Fibroblast of villous mesenchyme (primary cell): ENCODE data around the gene NECTIN1. TPM values are rescaled to one million over a fixed set of nuclear protein-coding genes. Genes with fewer than 3 reads are reported as not detected.

Experiments
- DNase-seq: peaks from one replicate; pipeline ENCODE4 v3.0.0-alpha.2; 2010; ENCODE audit warnings: low read depth
- H3K4me3 ChIP-seq: 2 replicates; pipeline ENCODE4 v1.5.1; 2011; ENCODE audit warnings: low read depth, mild to moderate bottlenecking, low read length
- total RNA-seq: library from RNA; depleted of rRNA; stranded (reverse); fragments of >200 nt; gene quantifications from 2 replicates; pipeline ENCODE4 v1.2.3, GENCODE V29; 2012
- TF ChIP-seq, protein P1 (sequence below): IDR thresholded peaks from 2 replicates; pipeline ENCODE4 v1.5.1; 2012; ENCODE audit warnings: low read depth, mild to moderate bottlenecking, low read length; ENCODE audit not compliant: insufficient read depth

NECTIN1 gene
- total RNA-seq, 1 donor: 3.9 TPM

DNA sequence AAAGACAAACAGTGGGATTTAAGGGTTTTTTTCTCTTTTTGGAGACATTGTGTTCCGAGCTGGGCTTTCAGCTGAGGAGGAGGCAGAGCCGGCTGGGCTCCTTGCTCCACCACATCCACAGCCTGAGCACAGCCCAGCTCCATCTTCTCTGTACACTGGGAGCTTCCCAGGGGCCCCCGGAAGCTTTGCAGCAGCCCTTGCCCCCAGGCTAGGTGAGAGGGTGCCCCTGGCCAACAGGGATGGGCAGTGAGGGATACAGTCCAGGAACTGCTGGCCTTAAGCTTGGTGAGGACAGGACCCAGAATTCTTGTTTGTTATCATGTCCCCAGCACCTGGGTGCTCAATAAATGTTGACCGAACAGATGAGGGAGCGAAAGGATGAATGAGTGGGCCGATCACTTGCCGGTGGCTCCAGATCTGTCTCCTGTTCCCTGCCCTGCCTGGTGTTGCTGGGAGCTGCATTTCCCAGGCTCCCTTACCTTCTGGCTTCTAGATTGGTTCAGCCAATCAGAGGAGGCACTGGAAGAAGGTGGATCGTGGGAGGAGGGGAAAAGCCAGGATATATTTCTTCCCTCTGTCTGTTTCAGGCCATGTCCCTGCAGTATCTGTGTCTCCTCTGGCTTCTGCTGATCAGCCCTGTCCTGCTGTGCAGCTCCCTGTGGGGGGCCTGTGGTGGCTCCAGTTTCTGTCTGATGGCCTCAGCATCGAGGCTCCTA lies 26.5 kb upstream of the NECTIN1 start:
- DNase-seq: no peak
- TF ChIP-seq, protein P1, sequence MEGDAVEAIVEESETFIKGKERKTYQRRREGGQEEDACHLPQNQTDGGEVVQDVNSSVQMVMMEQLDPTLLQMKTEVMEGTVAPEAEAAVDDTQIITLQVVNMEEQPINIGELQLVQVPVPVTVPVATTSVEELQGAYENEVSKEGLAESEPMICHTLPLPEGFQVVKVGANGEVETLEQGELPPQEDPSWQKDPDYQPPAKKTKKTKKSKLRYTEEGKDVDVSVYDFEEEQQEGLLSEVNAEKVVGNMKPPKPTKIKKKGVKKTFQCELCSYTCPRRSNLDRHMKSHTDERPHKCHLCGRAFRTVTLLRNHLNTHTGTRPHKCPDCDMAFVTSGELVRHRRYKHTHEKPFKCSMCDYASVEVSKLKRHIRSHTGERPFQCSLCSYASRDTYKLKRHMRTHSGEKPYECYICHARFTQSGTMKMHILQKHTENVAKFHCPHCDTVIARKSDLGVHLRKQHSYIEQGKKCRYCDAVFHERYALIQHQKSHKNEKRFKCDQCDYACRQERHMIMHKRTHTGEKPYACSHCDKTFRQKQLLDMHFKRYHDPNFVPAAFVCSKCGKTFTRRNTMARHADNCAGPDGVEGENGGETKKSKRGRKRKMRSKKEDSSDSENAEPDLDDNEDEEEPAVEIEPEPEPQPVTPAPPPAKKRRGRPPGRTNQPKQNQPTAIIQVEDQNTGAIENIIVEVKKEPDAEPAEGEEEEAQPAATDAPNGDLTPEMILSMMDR: no peak

DNA sequence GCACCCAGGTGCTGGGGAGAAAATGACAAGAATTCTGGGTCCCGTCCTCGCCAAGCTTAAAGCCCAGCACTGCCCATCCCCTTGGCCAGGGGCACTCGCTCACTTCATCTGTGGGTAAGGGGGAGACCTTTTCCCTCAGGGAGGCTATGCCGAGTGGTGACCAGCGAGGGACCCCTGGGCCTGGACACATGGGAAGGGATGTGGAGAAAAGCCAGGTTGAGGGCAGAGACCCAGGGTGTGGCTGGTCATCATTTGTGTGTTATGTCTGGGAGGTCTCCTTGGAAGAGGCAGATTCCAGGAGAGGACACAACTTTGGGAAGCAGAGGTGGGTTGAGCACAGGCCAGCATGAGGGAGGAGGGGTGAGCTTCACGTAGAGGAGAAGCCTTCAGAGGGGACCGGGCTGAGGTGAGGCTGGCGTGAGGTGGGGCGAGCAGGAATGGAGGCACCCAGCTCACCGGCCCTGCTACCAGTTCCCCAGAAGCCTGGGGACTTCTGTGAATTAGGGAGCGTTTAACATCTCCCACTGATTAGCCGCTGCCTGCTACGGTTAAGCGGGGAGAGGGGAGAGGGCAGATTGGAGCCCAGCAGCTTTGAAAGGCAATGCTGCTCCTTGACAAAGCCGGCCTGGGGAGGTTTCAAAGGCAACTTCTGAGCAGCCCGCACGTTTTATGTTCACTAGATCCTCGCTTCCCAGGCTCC lies 25.8 kb upstream of the NECTIN1 start:
- H3K4me3 ChIP-seq: no peak overlapping the region
- TF ChIP-seq, protein P1: no peak
- no peak for DNase-seq

More for the DNA sequence above, 26.5 kb upstream of the NECTIN1 start:
- H3K4me3 ChIP-seq: no peak overlapping the region

DNA sequence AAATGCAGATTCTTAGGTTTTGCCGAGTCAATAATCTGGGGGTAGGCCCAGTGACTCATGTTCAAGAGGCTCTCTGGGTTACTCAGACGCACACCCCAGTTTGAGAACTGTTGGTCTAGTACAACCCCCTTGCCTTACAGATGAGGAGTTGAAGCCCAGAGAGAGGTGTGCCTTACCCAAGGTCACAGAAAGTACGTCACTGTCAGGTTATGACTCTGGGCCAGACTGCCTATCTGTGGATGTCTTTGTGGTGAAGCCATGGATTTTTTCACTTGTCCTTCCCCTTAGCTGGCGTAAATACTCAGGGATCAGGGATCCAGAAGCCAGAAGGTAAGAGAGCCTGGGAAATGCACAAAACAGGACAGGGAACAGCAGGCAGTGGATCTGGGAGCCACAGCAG lies 25.2 kb upstream of the NECTIN1 start:
- H3K4me3 ChIP-seq: no peak overlapping the region
- DNase-seq: no peak
- TF ChIP-seq, protein P1: no peak

DNA sequence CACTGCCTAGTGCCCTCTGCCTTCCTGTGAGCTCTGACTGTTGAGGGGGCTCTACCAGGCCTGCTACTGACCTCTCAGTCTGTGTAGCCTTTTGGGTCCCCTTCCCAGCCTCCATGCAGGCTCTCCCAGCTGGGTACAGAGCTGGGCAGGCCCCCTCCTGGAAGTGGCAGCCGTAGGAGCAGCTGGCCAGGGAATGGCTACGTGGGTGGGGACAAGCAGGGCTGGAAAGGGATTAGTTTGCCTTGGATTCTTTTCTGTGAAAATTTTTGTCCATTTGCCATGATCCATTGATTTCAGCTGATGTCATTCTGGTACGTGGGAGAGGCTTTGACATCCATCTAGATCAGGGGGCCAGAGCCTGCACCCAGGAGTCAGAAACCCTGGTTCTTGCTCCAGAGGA lies 23.9 kb upstream of the NECTIN1 start:
- TF ChIP-seq, protein P1: no peak
- no peak for DNase-seq
- no peak overlapping the region for H3K4me3 ChIP-seq

DNA sequence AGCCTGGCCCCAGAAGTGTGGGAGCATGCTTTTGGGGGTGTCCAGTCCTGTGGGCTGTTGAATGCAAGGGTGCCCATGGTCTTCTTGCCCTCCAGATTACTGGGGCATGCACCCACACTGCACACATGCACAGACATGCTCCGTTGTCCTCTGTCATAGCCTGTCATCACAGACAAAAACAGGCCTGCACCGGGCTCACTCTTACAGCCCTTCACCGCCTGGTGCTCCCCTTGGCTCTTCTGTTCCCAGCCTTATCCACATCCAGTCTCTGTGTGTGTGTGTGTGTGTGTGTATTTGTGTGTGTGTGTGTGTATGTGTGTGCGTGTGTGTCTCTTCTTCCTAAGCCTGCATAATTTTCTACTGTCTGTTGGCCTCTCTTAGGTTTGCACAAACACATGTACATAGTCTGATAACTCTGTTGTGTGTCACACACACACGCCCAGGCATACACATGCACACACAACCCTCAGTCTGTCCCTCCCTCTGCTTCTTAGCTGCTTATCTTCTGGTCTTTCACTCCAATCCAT lies 23.4 kb upstream of the NECTIN1 start:
- TF ChIP-seq, protein P1: no peak
- no peak for DNase-seq
- no peak overlapping the region for H3K4me3 ChIP-seq

DNA sequence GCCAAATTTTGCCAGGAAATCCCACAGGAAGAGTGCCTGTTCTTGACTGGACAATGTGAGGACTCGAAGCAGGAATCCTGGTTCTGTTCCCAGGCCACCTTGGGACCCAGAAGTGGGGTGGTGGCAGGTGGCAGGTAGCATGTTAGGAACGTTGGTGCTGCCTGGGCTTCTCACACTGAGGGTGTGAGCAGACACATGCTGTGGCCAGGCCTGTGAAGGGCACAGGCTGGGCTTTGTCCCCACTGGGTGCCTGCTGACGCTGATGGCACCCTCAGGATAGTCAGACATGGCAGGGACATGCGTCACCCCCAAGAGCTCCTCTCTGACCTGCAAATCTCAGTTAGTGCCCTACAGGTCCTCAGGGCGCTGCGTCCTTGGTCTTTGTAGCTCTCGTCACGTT lies 21.1 kb upstream of the NECTIN1 start:
- no peak for DNase-seq
- TF ChIP-seq, protein P1: no peak

More for the DNA sequence above, 21.1 kb upstream of the NECTIN1 start:
- H3K4me3 ChIP-seq: no peak overlapping the region
